GM10266 (cell line): Measurements from ENCODE around the gene TP53TG5.

Experiments used
- DNase-seq: peaks from one replicate; pipeline ENCODE4 v3.0.0; 2012; ENCODE audit errors: extremely low spot score
- TF ChIP-seq, protein P1 (sequence below): IDR thresholded peaks from 2 replicates; pipeline ENCODE4 v1.5.1; 2012; ENCODE audit warnings: mild to moderate bottlenecking, low read depth; ENCODE audit not compliant: control insufficient read depth, insufficient read depth; ENCODE audit errors: missing control alignments

The TP53TG5 gene

GRCh38 chr20:45347936-45348778, 30.0 kb downstream of the TP53TG5 start, which contains the start of gene SDC4:
Gene SDC4, minus strand, starts transcription at chr20:45348424. Its CDS starts 40 bp downstream, at chr20:45348384.
- peak; percentile 61 for DNase-seq
- TF ChIP-seq, protein P1, sequence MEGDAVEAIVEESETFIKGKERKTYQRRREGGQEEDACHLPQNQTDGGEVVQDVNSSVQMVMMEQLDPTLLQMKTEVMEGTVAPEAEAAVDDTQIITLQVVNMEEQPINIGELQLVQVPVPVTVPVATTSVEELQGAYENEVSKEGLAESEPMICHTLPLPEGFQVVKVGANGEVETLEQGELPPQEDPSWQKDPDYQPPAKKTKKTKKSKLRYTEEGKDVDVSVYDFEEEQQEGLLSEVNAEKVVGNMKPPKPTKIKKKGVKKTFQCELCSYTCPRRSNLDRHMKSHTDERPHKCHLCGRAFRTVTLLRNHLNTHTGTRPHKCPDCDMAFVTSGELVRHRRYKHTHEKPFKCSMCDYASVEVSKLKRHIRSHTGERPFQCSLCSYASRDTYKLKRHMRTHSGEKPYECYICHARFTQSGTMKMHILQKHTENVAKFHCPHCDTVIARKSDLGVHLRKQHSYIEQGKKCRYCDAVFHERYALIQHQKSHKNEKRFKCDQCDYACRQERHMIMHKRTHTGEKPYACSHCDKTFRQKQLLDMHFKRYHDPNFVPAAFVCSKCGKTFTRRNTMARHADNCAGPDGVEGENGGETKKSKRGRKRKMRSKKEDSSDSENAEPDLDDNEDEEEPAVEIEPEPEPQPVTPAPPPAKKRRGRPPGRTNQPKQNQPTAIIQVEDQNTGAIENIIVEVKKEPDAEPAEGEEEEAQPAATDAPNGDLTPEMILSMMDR, result no peak

DNA sequence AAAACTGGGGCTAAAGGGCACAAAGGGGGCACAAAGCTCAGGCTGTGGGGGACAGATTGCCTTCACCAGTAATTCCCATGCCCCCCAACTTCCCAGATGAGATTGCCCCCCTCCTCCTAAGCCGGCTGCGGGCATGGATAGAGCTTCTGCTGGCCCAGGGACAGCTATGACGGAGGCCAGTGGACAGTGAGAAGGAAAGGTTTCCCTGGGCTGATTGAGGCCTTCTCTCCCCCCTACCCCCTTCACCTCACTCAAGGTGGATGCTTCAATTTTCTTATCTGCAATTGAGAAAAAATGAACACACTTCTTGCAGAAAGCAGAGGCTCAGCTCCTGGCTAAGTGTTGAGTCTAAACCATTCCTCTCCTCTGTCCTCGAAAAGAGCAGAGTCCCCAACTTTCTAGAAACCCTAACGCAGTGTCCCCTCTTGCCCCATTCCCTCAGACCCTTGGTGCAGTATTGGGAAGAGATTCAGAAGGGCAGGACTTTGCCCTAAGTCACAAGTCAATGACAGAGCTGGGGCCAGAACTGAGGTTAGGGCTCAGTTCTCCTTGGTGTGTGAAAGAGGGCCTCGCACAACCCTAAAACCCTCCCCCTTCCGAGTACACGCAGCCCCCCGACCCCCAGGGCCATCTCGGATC, 30.7 kb downstream of the TP53TG5 start:
- no peak for DNase-seq
- TF ChIP-seq, protein P1, result no peak

- TF ChIP-seq, protein P1, result no peak
- no peak for DNase-seq
These were observed 31.3 kb downstream of the TP53TG5 start for GRCh38 chr20:45346851-45347250.

DNA sequence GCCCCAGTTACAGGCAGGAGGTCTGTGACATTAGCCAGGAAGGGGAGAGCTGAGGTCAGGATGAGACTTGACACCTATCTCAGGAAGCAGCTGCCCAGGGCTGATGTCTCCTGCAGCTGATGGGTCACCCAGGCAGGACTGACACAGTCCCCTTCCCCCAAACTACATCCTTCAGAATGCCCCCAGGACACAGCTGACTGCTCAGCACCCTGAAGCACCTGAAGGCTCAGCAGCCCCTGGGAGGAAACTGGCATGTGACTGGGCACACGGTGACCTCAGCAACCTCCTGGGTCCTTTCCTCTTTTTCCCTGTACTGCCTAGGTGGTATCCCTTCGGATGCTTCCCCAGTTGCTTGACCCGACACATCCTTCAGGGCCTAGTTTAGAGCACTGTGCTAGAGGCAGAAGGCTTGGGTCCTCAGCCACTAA, 31.8 kb downstream of the TP53TG5 start:
- TF ChIP-seq, protein P1, result no peak
- no peak for DNase-seq

GRCh38 chr20:45345104-45345936, 32.8 kb downstream of the TP53TG5 start:
- no peak for DNase-seq

GRCh38 chr20:45344168-45344860, 33.8 kb downstream of the TP53TG5 start:
- TF ChIP-seq, protein P1, result no peak
- no peak for DNase-seq

More at GRCh38 chr20:45345104-45345936, 32.8 kb downstream of the TP53TG5 start:
- TF ChIP-seq, protein P1, result no peak
